Measurements from ENCODE around the gene ABI3BP. TPM values are rescaled to one million over a fixed set of nuclear protein-coding genes. Genes with fewer than 3 reads are reported as not detected.

ABI3BP gene
- total RNA-seq, 1 experiment from 2014 or later, result 0.28 TPM

DNA sequence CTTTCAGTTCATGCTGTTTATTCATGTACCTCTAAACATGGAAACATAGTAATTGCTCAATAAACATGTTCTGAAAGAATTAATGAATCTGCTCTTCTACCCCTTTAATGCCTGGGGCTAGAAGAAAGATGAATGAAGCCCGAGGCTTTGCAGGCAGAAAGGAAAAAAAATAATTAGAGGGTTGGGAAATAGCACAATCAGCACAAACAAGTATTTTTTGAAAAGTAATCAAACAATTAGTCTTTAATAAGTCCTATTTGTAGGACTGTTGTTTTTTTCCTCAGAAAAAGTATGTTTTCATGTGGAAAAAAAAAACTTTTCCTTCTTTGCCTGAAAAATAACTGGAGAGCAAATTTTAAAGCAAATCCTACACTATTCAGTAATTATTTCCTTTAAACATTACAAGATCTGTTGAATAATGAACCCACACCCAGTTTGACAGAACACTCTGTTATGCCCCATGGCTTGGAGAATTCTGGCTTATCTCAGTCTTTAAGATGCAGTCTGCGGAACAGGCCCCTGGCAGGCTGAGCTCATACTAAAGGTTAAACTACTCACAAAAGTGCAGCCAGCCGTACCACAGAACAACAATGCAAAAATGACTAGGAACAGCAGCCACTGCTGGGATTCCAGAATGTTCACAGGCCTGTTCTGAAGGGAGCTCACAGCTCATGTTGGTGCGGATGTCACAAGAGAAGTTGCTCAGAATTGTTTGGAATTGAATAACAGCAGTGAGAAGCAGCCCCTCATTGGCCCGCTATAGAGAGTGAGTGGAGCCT is 79.2 kb downstream of the ABI3BP start:
- no peaks in the 10 kb centered on the region; a peak in 1 of 7 replicates for H3K36me3 Mint-ChIP-seq (ENCODE audit: insufficient read depth in 1 of 3, low read depth in 3 of 3)
- Histone ChIP-seq H3K56ac (ENCODE audit: insufficient read length, low read depth, low read length) (no peak overlapping the region), H4K8ac (replicated peaks; ENCODE audit: insufficient read length, low read depth, low read length) (no peak overlapping the region), H2BK5ac (ENCODE audit: insufficient read length, low read length) (no peak overlapping the region), H3K79me2 (ENCODE audit: insufficient read depth, low read length) (no peaks in the 10 kb centered on the region; the same call in 1 of the 2 replicates), H3K9ac (ENCODE audit: extremely low read depth, insufficient read length, low read length) (no peak overlapping the region), H3K14ac (ENCODE audit: insufficient read depth, low read length) (no peak overlapping the region), H3K23ac (ENCODE audit: insufficient read length, low read depth, low read length) (no peak overlapping the region), H2AK5ac (ENCODE audit: insufficient read length, low read length) (no peak overlapping the region), H3T11ph (ENCODE audit: low read length) (no peak overlapping the region), H3K18ac (ENCODE audit: insufficient read length, low read depth, low read length) (no peak overlapping the region), H2BK12ac (ENCODE audit: insufficient read length, low read depth, low read length) (no peak overlapping the region), H3K27me3 (ENCODE audit: insufficient read depth, low read length) (no peaks in the 10 kb centered on the region), H2BK15ac (ENCODE audit: low read depth, low read length) (no peak overlapping the region), H4K91ac (ENCODE audit: insufficient read length, low read depth, low read length) (no peak overlapping the region), H3K79me1 (ENCODE audit: insufficient read depth, low read depth, low read length, poor library complexity, severe bottlenecking) (no peaks in the 10 kb centered on the region), H2BK20ac (ENCODE audit: low read depth, low read length, poor library complexity, severe bottlenecking) (no peak overlapping the region), H3K23me2 (ENCODE audit: insufficient read length, low read depth, low read length, poor library complexity, severe bottlenecking) (no peaks in the 10 kb centered on the region), H2AFZ (ENCODE audit: low read length) (no peak overlapping the region), H3K9me3 (ENCODE audit: control insufficient read depth, low read depth, low read length) (no peaks in the 10 kb centered on the region), H4K20me1 (ENCODE audit: control insufficient read depth, insufficient read depth, insufficient read length) (no peaks in the 10 kb centered on the region), H3K4me1 (ENCODE audit: insufficient read depth, low read length) (no peaks in the 10 kb centered on the region; the same call in 1 of the 2 replicates), H3K27ac (ENCODE audit: insufficient read length, low read depth, low read length) (no peak overlapping the region), H4K5ac (ENCODE audit: insufficient read length, low read depth, low read length) (no peak overlapping the region), H3K4ac (ENCODE audit: low read depth, low read length) (no peak overlapping the region), H3K4me2 (ENCODE audit: insufficient read depth, insufficient read length, low read length) (no peak overlapping the region), H2BK120ac (ENCODE audit: low read depth, low read length, poor library complexity, severe bottlenecking) (no peak overlapping the region)
- no peaks in the 10 kb centered on the region for H3K27me3 Mint-ChIP-seq (ENCODE audit: low read depth)
- WGBS (ENCODE audit: extremely low coverage, insufficient read length, low lambda C conversion rate), result no CpG with 5 or more reads among the region's 5 CpGs
- peak overlapping the region in 1 of 3 experiments; percentile 70; a peak in 1 of 7 replicates for H3K27ac Mint-ChIP-seq
- peaks cover under 1 to 1% of the 10 kb centered on the region in 2 experiments; a peak in 2 of 5 replicates for H3K9me3 Mint-ChIP-seq
- no peak for DNase-seq
- H3K4me1 Mint-ChIP-seq, result peaks cover 11 to 16% of the 10 kb centered on the region in 2 experiments
- H3K4me3 Mint-ChIP-seq, result no peak overlapping the region
- TF ChIP-seq, protein P1, sequence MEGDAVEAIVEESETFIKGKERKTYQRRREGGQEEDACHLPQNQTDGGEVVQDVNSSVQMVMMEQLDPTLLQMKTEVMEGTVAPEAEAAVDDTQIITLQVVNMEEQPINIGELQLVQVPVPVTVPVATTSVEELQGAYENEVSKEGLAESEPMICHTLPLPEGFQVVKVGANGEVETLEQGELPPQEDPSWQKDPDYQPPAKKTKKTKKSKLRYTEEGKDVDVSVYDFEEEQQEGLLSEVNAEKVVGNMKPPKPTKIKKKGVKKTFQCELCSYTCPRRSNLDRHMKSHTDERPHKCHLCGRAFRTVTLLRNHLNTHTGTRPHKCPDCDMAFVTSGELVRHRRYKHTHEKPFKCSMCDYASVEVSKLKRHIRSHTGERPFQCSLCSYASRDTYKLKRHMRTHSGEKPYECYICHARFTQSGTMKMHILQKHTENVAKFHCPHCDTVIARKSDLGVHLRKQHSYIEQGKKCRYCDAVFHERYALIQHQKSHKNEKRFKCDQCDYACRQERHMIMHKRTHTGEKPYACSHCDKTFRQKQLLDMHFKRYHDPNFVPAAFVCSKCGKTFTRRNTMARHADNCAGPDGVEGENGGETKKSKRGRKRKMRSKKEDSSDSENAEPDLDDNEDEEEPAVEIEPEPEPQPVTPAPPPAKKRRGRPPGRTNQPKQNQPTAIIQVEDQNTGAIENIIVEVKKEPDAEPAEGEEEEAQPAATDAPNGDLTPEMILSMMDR (conservative IDR thresholded peaks at IDR 0.05), result no peak

Measured in H9 (cell line).